ENCODE measurements around the gene GRAMD1B. TPM values are rescaled to one million over a fixed set of nuclear protein-coding genes. Genes with fewer than 3 reads are reported as not detected.

GRAMD1B gene
- total RNA-seq, 2 donors from 2014 or later, result 28.8 to 39.6 TPM

GRCh38 chr11:123575441-123575840 lies 145.4 kb downstream of the GRAMD1B start:
- DNase-seq, result no peak
- H3K4me3 ChIP-seq (ENCODE audit: low read length), result no peak overlapping the region
- H3K36me3 ChIP-seq (ENCODE audit: control insufficient read depth, insufficient read depth, low read length), result peaks cover 14% of the 10 kb centered on the region
- no peaks in the 10 kb centered on the region for H3K9me3 Mint-ChIP-seq
- H3K27ac Mint-ChIP-seq, result no peak overlapping the region
- H3K4me1 ChIP-seq (ENCODE audit: control insufficient read depth, insufficient read depth, low read length), result no peaks in the 10 kb centered on the region
- no peak overlapping the region for H3K9ac ChIP-seq (ENCODE audit: extremely low read depth, low read length, poor library complexity, severe bottlenecking)
- no peaks in the 10 kb centered on the region for H3K9me3 ChIP-seq (ENCODE audit: control insufficient read depth, low read length)
- WGBS, 2 experiments (ENCODE audit: insufficient coverage in 1 of 2, insufficient read length in 1 of 2), result 90 to 98% methylated on average over 5 to 7 of the region's 7 CpGs
- H3K27me3 ChIP-seq (ENCODE audit: control insufficient read depth, insufficient read depth, low read length, poor library complexity, severe bottlenecking), result no peaks in the 10 kb centered on the region
- H3K27me3 Mint-ChIP-seq (ENCODE audit: insufficient read depth), result no peaks in the 10 kb centered on the region
- H3K4me1 Mint-ChIP-seq, result peaks cover 7% of the 10 kb centered on the region
- H3K4me3 Mint-ChIP-seq, result no peak overlapping the region
- H3K27ac ChIP-seq (ENCODE audit: low read depth, low read length), result no peak overlapping the region
- TF ChIP-seq CTCF (conservative IDR thresholded peaks at IDR 0.05), result no peak
- peaks cover 3% of the 10 kb centered on the region for H3K36me3 Mint-ChIP-seq (ENCODE audit: low read depth)

- no peak overlapping the region for H3K9ac ChIP-seq (ENCODE audit: extremely low read depth, low read length, poor library complexity, severe bottlenecking)
- H3K9me3 Mint-ChIP-seq, result no peaks in the 10 kb centered on the region
Observed at GRCh38 chr11:123576082-123576481, 146.0 kb downstream of the GRAMD1B start.

GRCh38 chr11:123576501-123576900 lies 146.4 kb downstream of the GRAMD1B start:
- Histone ChIP-seq H3K9me3 (ENCODE audit: control insufficient read depth, low read length) (no peaks in the 10 kb centered on the region), H3K9ac (ENCODE audit: extremely low read depth, low read length, poor library complexity, severe bottlenecking) (no peak overlapping the region), H3K27ac (ENCODE audit: low read depth, low read length) (no peak overlapping the region), H3K27me3 (ENCODE audit: control insufficient read depth, insufficient read depth, low read length, poor library complexity, severe bottlenecking) (no peaks in the 10 kb centered on the region), H3K36me3 (ENCODE audit: control insufficient read depth, insufficient read depth, low read length) (peaks cover 22% of the 10 kb centered on the region), H3K4me3 (ENCODE audit: low read length) (no peak overlapping the region), H3K4me1 (ENCODE audit: control insufficient read depth, insufficient read depth, low read length) (no peaks in the 10 kb centered on the region)
- Mint-ChIP-seq H3K36me3 (ENCODE audit: low read depth) (peaks cover 3% of the 10 kb centered on the region), H3K4me3 (no peak overlapping the region), H3K27ac (no peak overlapping the region), H3K9me3 (no peaks in the 10 kb centered on the region), H3K27me3 (ENCODE audit: insufficient read depth) (peaks cover 9% of the 10 kb centered on the region), H3K4me1 (peaks cover 12% of the 10 kb centered on the region)
- DNase-seq, result no peak
- WGBS, 2 experiments (ENCODE audit: insufficient coverage in 1 of 2, insufficient read length in 1 of 2), result 67 to 68% methylated on average over 1 to 3 of the region's 3 CpGs
- no peak for TF ChIP-seq CTCF (conservative IDR thresholded peaks at IDR 0.05)

More at GRCh38 chr11:123576082-123576481, 146.0 kb downstream of the GRAMD1B start:
- peaks cover 5% of the 10 kb centered on the region for H3K27me3 Mint-ChIP-seq (ENCODE audit: insufficient read depth)
- Histone ChIP-seq H3K27me3 (ENCODE audit: control insufficient read depth, insufficient read depth, low read length, poor library complexity, severe bottlenecking) (no peaks in the 10 kb centered on the region), H3K4me1 (ENCODE audit: control insufficient read depth, insufficient read depth, low read length) (no peaks in the 10 kb centered on the region), H3K27ac (ENCODE audit: low read depth, low read length) (no peak overlapping the region), H3K4me3 (ENCODE audit: low read length) (no peak overlapping the region), H3K9me3 (ENCODE audit: control insufficient read depth, low read length) (no peaks in the 10 kb centered on the region), H3K36me3 (ENCODE audit: control insufficient read depth, insufficient read depth, low read length) (peaks cover 18% of the 10 kb centered on the region)
- peaks cover 11% of the 10 kb centered on the region for H3K4me1 Mint-ChIP-seq
- 68 to 87% methylated on average over 2 to 3 of the region's 3 CpGs for WGBS, 2 experiments (ENCODE audit: insufficient coverage in 1 of 2, insufficient read length in 1 of 2)
- H3K36me3 Mint-ChIP-seq (ENCODE audit: low read depth), result peaks cover 3% of the 10 kb centered on the region
- no peak overlapping the region for H3K4me3 Mint-ChIP-seq
- no peak overlapping the region for H3K27ac Mint-ChIP-seq
- DNase-seq, result no peak
- no peak for TF ChIP-seq CTCF (conservative IDR thresholded peaks at IDR 0.05)
